ENCODE results near the gene GTPBP2.

GTPBP2 gene, protein sequence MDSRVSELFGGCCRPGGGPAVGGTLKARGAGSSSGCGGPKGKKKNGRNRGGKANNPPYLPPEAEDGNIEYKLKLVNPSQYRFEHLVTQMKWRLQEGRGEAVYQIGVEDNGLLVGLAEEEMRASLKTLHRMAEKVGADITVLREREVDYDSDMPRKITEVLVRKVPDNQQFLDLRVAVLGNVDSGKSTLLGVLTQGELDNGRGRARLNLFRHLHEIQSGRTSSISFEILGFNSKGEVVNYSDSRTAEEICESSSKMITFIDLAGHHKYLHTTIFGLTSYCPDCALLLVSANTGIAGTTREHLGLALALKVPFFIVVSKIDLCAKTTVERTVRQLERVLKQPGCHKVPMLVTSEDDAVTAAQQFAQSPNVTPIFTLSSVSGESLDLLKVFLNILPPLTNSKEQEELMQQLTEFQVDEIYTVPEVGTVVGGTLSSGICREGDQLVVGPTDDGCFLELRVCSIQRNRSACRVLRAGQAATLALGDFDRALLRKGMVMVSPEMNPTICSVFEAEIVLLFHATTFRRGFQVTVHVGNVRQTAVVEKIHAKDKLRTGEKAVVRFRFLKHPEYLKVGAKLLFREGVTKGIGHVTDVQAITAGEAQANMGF

DNA sequence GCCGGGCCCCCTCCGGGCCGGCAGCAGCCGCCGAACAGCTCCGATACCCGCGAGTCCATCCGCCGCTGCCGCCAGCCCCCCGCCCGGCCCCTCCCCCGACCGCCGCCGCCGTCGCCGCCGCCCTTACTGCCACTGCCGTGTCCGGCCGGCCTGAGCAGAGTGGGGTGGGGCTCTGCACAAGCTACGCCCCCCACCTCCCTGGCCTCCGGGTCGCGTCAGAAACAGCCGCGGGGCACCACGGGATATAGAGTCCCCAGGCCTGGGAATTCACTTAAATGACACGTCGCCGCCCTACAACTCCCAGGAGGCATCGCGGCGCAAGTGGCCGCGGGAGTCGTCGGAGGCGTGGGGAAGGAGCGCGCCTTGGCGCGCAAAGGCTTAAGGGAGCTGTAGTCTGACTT, at the start of gene GTPBP2:
GTPBP2 (minus strand) TSS at position 161 of the 401 bp plus-strand sequence; CDS start at position 59, 102 bp downstream.
- Histone ChIP-seq H3K4me2 (ENCODE audit: low read length) (peak within 1 kb of the TSS; percentile 86), H3K36me3 (replicated peaks; ENCODE audit: low read depth, low read length) (peaks cover 33% of the 10 kb centered on the region), H3K9me3 (ENCODE audit: insufficient read depth, low read length) (no peaks in the 10 kb centered on the region), H3K27me3 (ENCODE audit: low read depth, low read length) (no peaks in the 10 kb centered on the region), H3K27ac (ENCODE audit: low read length) (peak within 1 kb of the TSS; percentile 89), H3K4me3 (ENCODE audit: low read length) (peak within 1 kb of the TSS; percentile 81), H2AFZ (ENCODE audit: low read depth, low read length) (peak within 1 kb of the TSS; percentile 75), H3K79me2 (ENCODE audit: low read length) (peaks cover 21% of the 10 kb centered on the region), H4K20me1 (ENCODE audit: insufficient read depth, low read length) (no peaks in the 10 kb centered on the region), H3K9ac (ENCODE audit: low read length) (peak within 1 kb of the TSS; percentile 96), H3K4me1 (ENCODE audit: low read length) (peaks cover 17% of the 10 kb centered on the region)
- TF ChIP-seq, protein P1, sequence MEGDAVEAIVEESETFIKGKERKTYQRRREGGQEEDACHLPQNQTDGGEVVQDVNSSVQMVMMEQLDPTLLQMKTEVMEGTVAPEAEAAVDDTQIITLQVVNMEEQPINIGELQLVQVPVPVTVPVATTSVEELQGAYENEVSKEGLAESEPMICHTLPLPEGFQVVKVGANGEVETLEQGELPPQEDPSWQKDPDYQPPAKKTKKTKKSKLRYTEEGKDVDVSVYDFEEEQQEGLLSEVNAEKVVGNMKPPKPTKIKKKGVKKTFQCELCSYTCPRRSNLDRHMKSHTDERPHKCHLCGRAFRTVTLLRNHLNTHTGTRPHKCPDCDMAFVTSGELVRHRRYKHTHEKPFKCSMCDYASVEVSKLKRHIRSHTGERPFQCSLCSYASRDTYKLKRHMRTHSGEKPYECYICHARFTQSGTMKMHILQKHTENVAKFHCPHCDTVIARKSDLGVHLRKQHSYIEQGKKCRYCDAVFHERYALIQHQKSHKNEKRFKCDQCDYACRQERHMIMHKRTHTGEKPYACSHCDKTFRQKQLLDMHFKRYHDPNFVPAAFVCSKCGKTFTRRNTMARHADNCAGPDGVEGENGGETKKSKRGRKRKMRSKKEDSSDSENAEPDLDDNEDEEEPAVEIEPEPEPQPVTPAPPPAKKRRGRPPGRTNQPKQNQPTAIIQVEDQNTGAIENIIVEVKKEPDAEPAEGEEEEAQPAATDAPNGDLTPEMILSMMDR (IDR thresholded peaks at IDR 0.05; ENCODE audit: low read depth, low read length): no peak
- no peak for TF ChIP-seq EZH2phosphoT487 (IDR thresholded peaks at IDR 0.05; ENCODE audit: low read depth)

DNA sequence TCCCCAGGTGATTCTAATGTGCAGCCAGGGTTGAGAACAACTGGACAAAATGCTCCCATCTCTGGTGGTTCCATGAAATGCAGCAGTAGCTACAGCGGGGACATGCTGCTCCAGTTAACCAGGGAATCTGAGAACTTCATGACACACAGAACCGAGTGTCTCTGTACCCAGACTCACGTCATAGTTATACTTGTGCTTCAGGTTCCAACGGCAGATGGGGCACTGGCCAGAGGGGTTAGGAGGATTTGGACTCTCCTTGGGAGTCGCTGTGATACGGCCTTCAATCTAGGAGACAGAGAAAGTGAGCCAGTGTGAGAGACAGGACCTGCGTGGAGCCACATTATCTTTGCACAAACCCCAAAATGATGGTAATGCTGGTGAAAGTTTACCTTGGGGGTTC, 49.3 kb upstream of the GTPBP2 start:
- Histone ChIP-seq H3K4me2 (ENCODE audit: low read length) (no peak overlapping the region), H3K9me3 (ENCODE audit: insufficient read depth, low read length) (no peaks in the 10 kb centered on the region), H2AFZ (ENCODE audit: low read depth, low read length) (no peak overlapping the region), H3K4me3 (ENCODE audit: low read length) (no peak overlapping the region), H3K27ac (ENCODE audit: low read length) (no peak overlapping the region), H4K20me1 (ENCODE audit: insufficient read depth, low read length) (peaks cover 45% of the 10 kb centered on the region), H3K4me1 (ENCODE audit: low read length) (peaks cover 8% of the 10 kb centered on the region), H3K79me2 (ENCODE audit: low read length) (peaks cover 31% of the 10 kb centered on the region), H3K36me3 (replicated peaks; ENCODE audit: low read depth, low read length) (peaks cover 87% of the 10 kb centered on the region), H3K9ac (ENCODE audit: low read length) (no peak overlapping the region), H3K27me3 (ENCODE audit: low read depth, low read length) (no peaks in the 10 kb centered on the region)
- no peak for TF ChIP-seq EZH2phosphoT487 (IDR thresholded peaks at IDR 0.05; ENCODE audit: low read depth)
- TF ChIP-seq, protein P1 (IDR thresholded peaks at IDR 0.05; ENCODE audit: low read depth, low read length): no peak

DNA sequence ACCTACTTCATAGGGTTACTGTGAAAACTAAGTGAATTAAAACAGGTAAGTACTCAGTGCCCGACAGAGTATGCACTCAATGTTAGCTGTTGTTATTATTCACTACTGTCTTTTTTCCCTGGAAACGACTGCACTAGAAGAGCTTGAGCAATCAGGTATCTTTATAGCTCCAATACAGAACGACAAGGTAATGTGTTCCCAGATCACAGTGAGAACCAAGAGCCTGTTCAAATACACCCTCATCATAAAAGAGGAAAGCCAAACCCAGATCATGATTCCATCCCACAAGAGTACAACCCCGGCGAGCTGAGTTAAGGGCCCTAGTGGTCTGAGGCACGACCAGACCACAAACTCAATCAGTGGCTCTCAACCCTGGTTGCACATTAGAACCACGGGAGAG, 48.7 kb upstream of the GTPBP2 start:
- Histone ChIP-seq H3K9me3 (ENCODE audit: insufficient read depth, low read length) (no peaks in the 10 kb centered on the region), H3K9ac (ENCODE audit: low read length) (no peak overlapping the region), H3K4me3 (ENCODE audit: low read length) (no peak overlapping the region), H2AFZ (ENCODE audit: low read depth, low read length) (no peak overlapping the region), H3K4me1 (ENCODE audit: low read length) (peaks cover 2% of the 10 kb centered on the region), H3K36me3 (replicated peaks; ENCODE audit: low read depth, low read length) (peaks cover 83% of the 10 kb centered on the region), H3K79me2 (ENCODE audit: low read length) (peaks cover 25% of the 10 kb centered on the region), H3K4me2 (ENCODE audit: low read length) (no peak overlapping the region), H4K20me1 (ENCODE audit: insufficient read depth, low read length) (peaks cover 39% of the 10 kb centered on the region), H3K27ac (ENCODE audit: low read length) (no peak overlapping the region), H3K27me3 (ENCODE audit: low read depth, low read length) (no peaks in the 10 kb centered on the region)
- TF ChIP-seq, protein P1 (IDR thresholded peaks at IDR 0.05; ENCODE audit: low read depth, low read length): no peak
- no peak for TF ChIP-seq EZH2phosphoT487 (IDR thresholded peaks at IDR 0.05; ENCODE audit: low read depth)

DNA sequence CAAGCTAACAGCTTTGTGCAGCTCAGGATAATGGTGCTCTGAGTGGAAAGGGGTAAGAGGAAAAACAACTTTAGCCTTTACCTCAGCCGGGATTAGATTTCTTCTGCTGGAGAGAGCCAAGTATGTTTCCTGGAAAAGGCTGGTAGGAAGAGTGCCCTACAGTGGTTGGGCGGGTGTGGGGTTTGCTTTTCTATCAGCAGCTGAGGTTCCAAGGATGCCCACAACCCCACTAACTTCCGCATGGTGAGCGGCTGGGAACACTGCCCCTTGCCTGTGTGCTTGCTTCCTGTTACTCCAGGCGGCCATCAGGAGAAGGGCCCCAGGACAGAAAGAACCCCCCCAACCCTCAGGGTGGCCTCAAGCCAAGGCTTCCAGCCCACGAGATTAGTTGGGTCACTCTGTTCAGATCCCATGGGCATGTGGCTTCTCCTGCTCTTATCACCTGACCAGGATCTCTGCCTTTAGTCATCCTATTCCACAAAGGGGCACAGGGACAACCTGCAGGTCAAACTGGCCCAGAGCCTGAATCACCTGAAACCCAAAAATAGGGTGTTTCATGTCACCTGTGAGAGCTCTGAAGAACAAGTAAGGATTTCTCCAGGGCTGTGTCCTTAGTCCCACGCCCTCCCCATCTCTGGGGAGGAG, 48.0 kb upstream of the GTPBP2 start:
- H3K27me3 ChIP-seq (ENCODE audit: low read depth, low read length): no peaks in the 10 kb centered on the region
- H3K4me3 ChIP-seq (ENCODE audit: low read length): no peak overlapping the region
- no peak overlapping the region for H3K4me2 ChIP-seq (ENCODE audit: low read length)
- H4K20me1 ChIP-seq (ENCODE audit: insufficient read depth, low read length): peaks cover 32% of the 10 kb centered on the region
- no peak overlapping the region for H3K27ac ChIP-seq (ENCODE audit: low read length)
- TF ChIP-seq, protein P1 (IDR thresholded peaks at IDR 0.05; ENCODE audit: low read depth, low read length): no peak
- TF ChIP-seq EZH2phosphoT487 (IDR thresholded peaks at IDR 0.05; ENCODE audit: low read depth): no peak
- H3K9me3 ChIP-seq (ENCODE audit: insufficient read depth, low read length): no peaks in the 10 kb centered on the region
- H2AFZ ChIP-seq (ENCODE audit: low read depth, low read length): no peak overlapping the region
- H3K79me2 ChIP-seq (ENCODE audit: low read length): peaks cover 18% of the 10 kb centered on the region
- no peak overlapping the region for H3K9ac ChIP-seq (ENCODE audit: low read length)
- peaks cover 83% of the 10 kb centered on the region for H3K36me3 ChIP-seq (replicated peaks; ENCODE audit: low read depth, low read length)
- H3K4me1 ChIP-seq (ENCODE audit: low read length): no peaks in the 10 kb centered on the region

Data from OCI-LY3 (cell line).